Peyer's patch (tissue), 4 donors: Measurements from ENCODE around the gene NEU3. TPM values are rescaled to one million over a fixed set of nuclear protein-coding genes. Genes with fewer than 3 reads are reported as not detected.

Experiments used
- DNase-seq, 3 donors: peaks; one replicate each; pipeline ENCODE4 v3.0.0-alpha.2; 2017 to 2019
- H3K27ac ChIP-seq, 4 donors: fragments of 200-600 bp; sonication (generic); one replicate each; pipeline ENCODE4 v1.5.1; 2016 to 2019
- H3K27me3 ChIP-seq, 2 donors: fragments of 200-600 bp; sonication (generic); one replicate each; pipeline ENCODE4 v1.5.1; 2019
- H3K36me3 ChIP-seq, 3 donors: fragments of 200-600 bp; sonication (generic); one replicate each; pipeline ENCODE4 v1.5.1; 2016 to 2019
- H3K4me1 ChIP-seq, 4 donors: fragments of 200-600 bp; sonication (generic); one replicate each; pipeline ENCODE4 v1.5.1; 2016 to 2019
- H3K4me3 ChIP-seq, 4 donors: fragments of 200-600 bp; sonication (generic); 1 replicate in 3 of 4; 2 replicates in 1 of 4; pipeline ENCODE4 v1.5.1; 2016 to 2019; ENCODE audit warnings: mild to moderate bottlenecking in 1 of 4
- H3K9me3 ChIP-seq, 4 donors: fragments of 200-600 bp; sonication (generic); one replicate each; pipeline ENCODE4 v1.5.1; 2016 to 2019; ENCODE audit warnings: mild to moderate bottlenecking in 1 of 4
- POLR2A ChIP-seq, 2 donors: fragments of 450-650 bp; IDR thresholded peaks; one replicate each; pipeline ENCODE4 v1.5.1; 2017; ENCODE audit warnings: antibody characterized with exemption in 2 of 2, mild to moderate bottlenecking in 2 of 2, moderate library complexity in 2 of 2
- total RNA-seq, 4 donors: library from RNA; depleted of rRNA; stranded (reverse); fragments of >200 nt; gene quantifications; one replicate each; pipeline ENCODE4 v1.1.0, GENCODE V29; 2016
- TF ChIP-seq, protein P1 (sequence below), 6 experiments: fragments of 450-650 bp in 4 of 6; fragments of 200-600 bp in 2 of 6; sonication (generic) in 1 of 6; IDR thresholded peaks; one replicate each; pipeline ENCODE4 v1.5.1; 2017 to 2019; ENCODE audit warnings: antibody characterized with exemption in 6 of 6, mild to moderate bottlenecking in 3 of 6, moderate library complexity in 1 of 6

The NEU3 gene
- total RNA-seq, 4 donors from 2014 or later: 6.0 to 14.0 (median 10.1) TPM

DNA sequence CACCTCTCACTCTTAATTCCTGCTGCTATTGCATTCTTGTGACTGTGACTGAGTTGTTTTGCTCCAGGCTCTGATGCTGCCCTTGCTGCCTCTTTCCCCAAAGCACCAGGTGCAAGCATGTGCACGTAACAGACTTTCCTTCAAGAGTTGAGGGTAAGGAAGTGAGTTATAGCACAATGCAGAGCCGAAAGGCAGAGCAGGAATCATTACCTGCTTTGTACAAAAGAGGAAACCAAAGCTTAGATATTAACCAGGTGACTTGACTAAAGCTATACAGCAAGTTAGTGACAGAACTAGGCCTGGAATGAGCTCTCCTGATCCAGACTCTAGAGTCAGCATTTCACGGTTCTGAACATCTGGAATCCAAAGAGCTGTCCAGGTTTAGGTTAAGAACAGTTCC is 33.6 kb downstream of the NEU3 start:
- no peak overlapping the region for H3K4me3 ChIP-seq
- no peaks in the 10 kb centered on the region for H3K36me3 ChIP-seq
- H3K27me3 ChIP-seq: no peaks in the 10 kb centered on the region
- H3K27ac ChIP-seq: no peak overlapping the region
- H3K9me3 ChIP-seq: no peaks in the 10 kb centered on the region
- TF ChIP-seq POLR2A (IDR thresholded peaks at IDR 0.05): no peak
- TF ChIP-seq, protein P1, sequence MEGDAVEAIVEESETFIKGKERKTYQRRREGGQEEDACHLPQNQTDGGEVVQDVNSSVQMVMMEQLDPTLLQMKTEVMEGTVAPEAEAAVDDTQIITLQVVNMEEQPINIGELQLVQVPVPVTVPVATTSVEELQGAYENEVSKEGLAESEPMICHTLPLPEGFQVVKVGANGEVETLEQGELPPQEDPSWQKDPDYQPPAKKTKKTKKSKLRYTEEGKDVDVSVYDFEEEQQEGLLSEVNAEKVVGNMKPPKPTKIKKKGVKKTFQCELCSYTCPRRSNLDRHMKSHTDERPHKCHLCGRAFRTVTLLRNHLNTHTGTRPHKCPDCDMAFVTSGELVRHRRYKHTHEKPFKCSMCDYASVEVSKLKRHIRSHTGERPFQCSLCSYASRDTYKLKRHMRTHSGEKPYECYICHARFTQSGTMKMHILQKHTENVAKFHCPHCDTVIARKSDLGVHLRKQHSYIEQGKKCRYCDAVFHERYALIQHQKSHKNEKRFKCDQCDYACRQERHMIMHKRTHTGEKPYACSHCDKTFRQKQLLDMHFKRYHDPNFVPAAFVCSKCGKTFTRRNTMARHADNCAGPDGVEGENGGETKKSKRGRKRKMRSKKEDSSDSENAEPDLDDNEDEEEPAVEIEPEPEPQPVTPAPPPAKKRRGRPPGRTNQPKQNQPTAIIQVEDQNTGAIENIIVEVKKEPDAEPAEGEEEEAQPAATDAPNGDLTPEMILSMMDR (IDR thresholded peaks at IDR 0.05): no peak
- H3K4me1 ChIP-seq: no peaks in the 10 kb centered on the region
- no peak for DNase-seq

DNA sequence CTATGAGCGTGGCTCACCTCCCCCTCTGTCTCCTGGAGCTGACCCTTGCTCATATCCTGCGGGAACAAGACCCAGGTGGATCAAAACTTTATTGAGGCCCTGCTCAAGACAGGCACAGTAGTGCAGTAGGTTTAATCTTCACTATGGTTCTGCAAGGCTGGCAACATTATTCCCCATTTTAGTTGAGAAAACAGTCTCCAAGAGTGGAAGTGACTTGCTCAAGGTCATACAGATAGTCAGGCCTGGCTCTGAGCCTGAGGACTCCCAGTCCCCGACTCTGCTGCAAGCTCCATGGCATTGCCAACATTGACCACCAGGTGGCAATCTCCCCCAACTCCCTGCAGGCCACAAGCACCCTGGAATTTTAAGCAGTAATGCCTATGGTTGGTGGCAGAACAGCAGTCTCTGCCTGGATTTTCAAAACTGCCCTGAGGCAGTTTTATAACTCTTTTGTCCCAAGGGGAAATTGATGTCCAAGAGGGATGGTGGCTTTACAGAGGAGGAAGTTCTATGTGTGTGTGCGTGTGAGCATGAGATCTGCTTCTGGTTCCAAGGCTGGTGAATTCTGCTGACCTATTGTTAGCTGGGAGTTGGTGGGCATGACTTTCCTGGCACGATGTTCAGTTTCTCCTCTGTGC is 34.1 kb downstream of the NEU3 start:
- H3K4me1 ChIP-seq: no peaks in the 10 kb centered on the region
- no peaks in the 10 kb centered on the region for H3K9me3 ChIP-seq
- H3K27ac ChIP-seq: no peak overlapping the region
- H3K36me3 ChIP-seq: no peaks in the 10 kb centered on the region
- TF ChIP-seq POLR2A (IDR thresholded peaks at IDR 0.05): no peak
- TF ChIP-seq, protein P1 (IDR thresholded peaks at IDR 0.05): peak; percentile 86 to 98 (median 88)
- no peak overlapping the region for H3K4me3 ChIP-seq
- peak; percentile 74 to 90 (median 83) for DNase-seq
- H3K27me3 ChIP-seq: no peaks in the 10 kb centered on the region

DNA sequence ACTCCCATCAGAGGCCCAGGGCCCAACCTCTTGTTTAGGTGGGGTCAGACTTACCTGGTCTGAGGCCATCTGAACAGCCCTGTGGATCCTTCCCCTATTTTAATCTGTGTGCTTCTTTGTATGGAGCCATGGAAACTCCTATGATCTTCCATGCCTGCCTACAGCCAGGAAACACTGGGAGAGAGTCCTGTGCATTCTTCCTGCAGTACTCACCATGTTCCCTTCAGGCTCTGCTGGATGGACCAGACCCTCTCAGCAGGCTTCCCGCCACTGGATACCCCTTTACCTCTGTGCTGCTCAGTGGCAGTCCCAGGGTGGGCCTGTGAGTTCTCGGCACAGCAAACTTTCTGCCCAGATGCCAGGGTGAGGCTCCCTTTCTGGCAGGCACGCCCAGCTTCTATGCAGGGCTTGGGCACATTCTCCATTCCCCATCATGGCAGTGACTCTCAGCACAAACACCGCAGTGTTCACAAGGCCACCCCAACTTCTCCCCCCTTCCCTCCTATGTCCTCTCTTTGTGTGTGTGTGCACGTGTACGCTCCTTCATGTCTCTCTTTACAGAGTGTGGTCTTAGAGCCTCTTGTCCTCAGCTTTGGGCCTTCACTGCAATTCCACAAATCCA is 34.8 kb downstream of the NEU3 start:
- TF ChIP-seq, protein P1 (IDR thresholded peaks at IDR 0.05): no peak
- TF ChIP-seq POLR2A (IDR thresholded peaks at IDR 0.05): no peak
- H3K27me3 ChIP-seq: no peaks in the 10 kb centered on the region
- no peaks in the 10 kb centered on the region for H3K9me3 ChIP-seq
- no peak overlapping the region for H3K4me3 ChIP-seq
- no peaks in the 10 kb centered on the region for H3K4me1 ChIP-seq
- H3K36me3 ChIP-seq: no peaks in the 10 kb centered on the region
- DNase-seq: no peak
- H3K27ac ChIP-seq: no peak overlapping the region

DNA sequence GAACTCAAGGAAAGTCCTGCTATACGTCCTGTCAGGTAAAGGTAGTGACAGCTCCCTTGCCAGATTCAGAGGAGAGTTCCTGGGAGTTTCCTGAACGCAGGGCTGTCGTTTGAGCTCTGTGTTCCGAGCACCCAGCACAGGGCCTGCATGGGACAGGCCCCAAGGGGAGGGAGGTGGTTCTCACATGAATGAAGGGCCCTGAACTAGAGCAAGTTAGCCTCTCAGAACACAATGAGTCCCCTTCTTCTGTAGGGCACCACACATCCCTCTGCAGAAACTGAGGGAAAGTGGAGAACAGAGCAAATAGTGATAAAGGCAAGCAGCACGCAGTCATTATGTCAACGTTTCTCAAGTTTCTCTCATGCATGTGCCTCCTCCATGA is 35.3 kb downstream of the NEU3 start:
- Histone ChIP-seq H3K27ac (no peak overlapping the region), H3K4me1 (no peaks in the 10 kb centered on the region), H3K27me3 (no peaks in the 10 kb centered on the region), H3K9me3 (no peaks in the 10 kb centered on the region), H3K4me3 (no peak overlapping the region), H3K36me3 (no peaks in the 10 kb centered on the region)
- no peak for DNase-seq
- TF ChIP-seq POLR2A (IDR thresholded peaks at IDR 0.05): no peak
- TF ChIP-seq, protein P1 (IDR thresholded peaks at IDR 0.05): no peak

DNA sequence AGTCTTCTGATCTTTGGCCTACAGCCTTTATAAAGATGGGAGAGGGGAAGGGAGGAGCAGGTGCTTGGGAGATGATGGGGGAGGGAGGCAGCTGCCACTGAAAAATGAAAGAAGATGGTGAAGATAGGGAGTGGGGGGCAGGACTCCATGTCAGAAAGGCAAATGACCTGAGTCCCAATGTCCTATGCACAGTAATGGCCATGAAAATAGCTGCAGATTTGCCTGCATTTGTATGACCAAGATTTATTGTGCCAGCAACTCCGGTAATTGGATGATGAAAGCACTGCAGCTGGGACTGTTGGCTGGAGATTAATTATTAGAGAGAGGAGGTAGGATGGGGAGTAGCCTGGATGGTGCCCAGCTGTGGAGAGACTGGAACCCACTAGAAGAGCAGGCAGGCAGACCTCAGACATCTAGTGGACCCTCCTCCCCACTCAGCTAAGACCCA is 36.1 kb downstream of the NEU3 start:
- no peaks in the 10 kb centered on the region for H3K36me3 ChIP-seq
- no peaks in the 10 kb centered on the region for H3K9me3 ChIP-seq
- no peaks in the 10 kb centered on the region for H3K4me1 ChIP-seq
- H3K27me3 ChIP-seq: no peaks in the 10 kb centered on the region
- no peak overlapping the region for H3K27ac ChIP-seq
- H3K4me3 ChIP-seq: no peak overlapping the region
- no peak for DNase-seq
- TF ChIP-seq, protein P1 (IDR thresholded peaks at IDR 0.05): no peak
- TF ChIP-seq POLR2A (IDR thresholded peaks at IDR 0.05): no peak
